Skin epidermis (tissue), 12 donors: ENCODE results near the gene BTNL3.
"Not testable (repeated sequence)": the region's sequence is repeated elsewhere in the genome, so short reads cannot be mapped to it uniquely, and the experiment has no call there.

Experiments
- H3K27ac ChIP-seq, 21 experiments: fragments of 200-600 bp; sonication (generic) in 11 of 21; one replicate each; pipeline ENCODE4 v1.5.0; 2020; ENCODE audit warnings: mild to moderate bottlenecking in 3 of 21, inconsistent platforms in 2 of 21, moderate library complexity in 2 of 21
- H3K4me3 ChIP-seq, 7 experiments: fragments of 200-600 bp; sonication (generic) in 2 of 7; one replicate each; pipeline ENCODE4 v1.5.0; 2020; ENCODE audit warnings: inconsistent platforms in 2 of 7, mild to moderate bottlenecking in 2 of 7, moderate library complexity in 1 of 7

The BTNL3 gene

GRCh38 chr5:181014654-181015053, 26.0 kb downstream of the BTNL3 start:
- not testable (repeated sequence) for H3K4me3 ChIP-seq, H3K27ac ChIP-seq

GRCh38 chr5:181017448-181017847, 28.8 kb downstream of the BTNL3 start:
- H3K27ac ChIP-seq, H3K4me3 ChIP-seq: not testable (repeated sequence)

- Histone ChIP-seq H3K4me3 (no peak overlapping the region), H3K27ac (no peak overlapping the region)
Measured at GRCh38 chr5:181020688-181021087, 32.0 kb downstream of the BTNL3 start.

GRCh38 chr5:181024245-181025064, 35.8 kb downstream of the BTNL3 start:
- H3K27ac ChIP-seq: no peak overlapping the region
- H3K4me3 ChIP-seq: no peak overlapping the region

- H3K4me3 ChIP-seq: no peak overlapping the region
- H3K27ac ChIP-seq: no peak overlapping the region
Measured at GRCh38 chr5:181027452-181028031, 38.9 kb downstream of the BTNL3 start.

GRCh38 chr5:181028032-181028819, 39.6 kb downstream of the BTNL3 start:
- H3K27ac ChIP-seq: no peak overlapping the region
- no peak overlapping the region for H3K4me3 ChIP-seq

GRCh38 chr5:181031716-181032115, 43.1 kb downstream of the BTNL3 start:
- no peak overlapping the region for H3K4me3 ChIP-seq
- no peak overlapping the region for H3K27ac ChIP-seq

GRCh38 chr5:181035991-181036815, 47.6 kb downstream of the BTNL3 start:
- Histone ChIP-seq H3K27ac (no peak overlapping the region), H3K4me3 (no peak overlapping the region)

GRCh38 chr5:181036816-181037364, 48.2 kb downstream of the BTNL3 start:
- Histone ChIP-seq H3K27ac (no peak overlapping the region), H3K4me3 (no peak overlapping the region)

- Histone ChIP-seq H3K4me3 (no peak overlapping the region), H3K27ac (no peak overlapping the region)
Measured at GRCh38 chr5:181037365-181037861, 48.8 kb downstream of the BTNL3 start.

- Histone ChIP-seq H3K4me3 (no peak overlapping the region), H3K27ac (no peak overlapping the region)
Measured at GRCh38 chr5:181039471-181039870, 50.8 kb downstream of the BTNL3 start.

- Histone ChIP-seq H3K4me3 (no peak within 1 kb of the TSS), H3K27ac (no peak within 1 kb of the TSS)
Measured at GRCh38 chr5:181039931-181040630, 51.4 kb downstream of the BTNL3 start, which contains the start of gene BTNL9. TSS of gene BTNL9 (plus strand) at chr5:181040266. CDS start at chr5:181045490, 5,224 bp downstream.

GRCh38 chr5:181040631-181040945, 51.9 kb downstream of the BTNL3 start:
- Histone ChIP-seq H3K27ac (no peak overlapping the region), H3K4me3 (no peak overlapping the region)

- Histone ChIP-seq H3K27ac (no peak overlapping the region), H3K4me3 (no peak overlapping the region)
Measured at GRCh38 chr5:181041043-181041442, 52.4 kb downstream of the BTNL3 start.

GRCh38 chr5:181042036-181042713, 53.5 kb downstream of the BTNL3 start:
- no peak overlapping the region for H3K4me3 ChIP-seq
- no peak overlapping the region for H3K27ac ChIP-seq

GRCh38 chr5:181042722-181043121, 54.1 kb downstream of the BTNL3 start:
- Histone ChIP-seq H3K27ac (no peak overlapping the region), H3K4me3 (no peak overlapping the region)

GRCh38 chr5:181043285-181044092, 54.8 kb downstream of the BTNL3 start:
- Histone ChIP-seq H3K27ac (peak overlapping the region in 1 of 21 experiments; percentile 38), H3K4me3 (no peak overlapping the region)
